A549 treated with DMSO at 1 μM for 4 hours (cell line): ENCODE results near the gene GAS2L1. TPM values are rescaled to one million over a fixed set of nuclear protein-coding genes. Genes with fewer than 3 reads are reported as not detected.

ENCODE experiments used
- total RNA-seq: library from RNA; stranded (reverse); fragments of 200-300 nt; extraction: Qiagen RNA extraction; gene quantifications from 5 replicates; pipeline ENCODE4 v1.2.3, GENCODE V29; 2022; ENCODE audit warnings: low read depth

GAS2L1 gene
- 17.5 to 34.0 TPM (median 26.4 TPM) in 5 replicates for total RNA-seq

GRCh38 chr22:29306175-29306834 is at the start of gene GAS2L1:
Gene GAS2L1, plus strand, starts transcription at chr22:29306650. Its CDS starts 1,456 bp downstream, at chr22:29308106.

DNA sequence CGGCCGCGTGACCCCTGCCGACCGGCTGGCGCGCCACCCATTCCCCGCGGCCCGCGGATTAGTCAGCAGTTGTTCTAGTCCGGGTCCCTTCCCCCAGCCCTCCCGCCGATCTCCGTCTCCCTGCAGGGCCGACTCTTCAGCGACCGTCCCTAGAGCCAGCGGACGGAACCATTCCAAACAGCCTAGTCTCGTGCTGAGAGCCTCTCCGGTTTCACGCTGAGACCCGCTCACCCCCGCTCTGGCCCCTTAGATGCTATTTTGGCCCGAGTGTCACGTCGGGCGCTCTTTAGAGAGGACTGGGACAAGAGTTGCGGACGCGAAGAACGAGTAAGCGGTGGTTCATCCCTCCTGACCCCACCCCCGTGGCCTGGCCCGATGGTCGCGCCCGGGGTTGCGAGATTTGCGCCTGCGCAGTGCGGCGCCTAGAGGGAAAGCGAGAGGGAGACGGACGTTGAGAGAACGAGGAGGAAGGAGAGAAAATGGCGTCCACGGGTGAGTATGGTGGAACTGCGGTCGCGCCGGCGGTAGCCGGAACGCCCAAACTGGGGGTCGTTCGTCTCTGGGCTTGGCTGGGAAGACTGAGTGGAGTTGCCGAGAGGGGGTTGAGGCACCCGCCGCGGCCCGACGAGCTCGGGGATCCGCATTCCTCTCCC is 38.5 kb upstream of the GAS2L1 start, which contains the start of the genes EWSR1 and RHBDD3:
EWSR1 (plus strand) TSS at position 411 of the 653 bp plus-strand sequence; CDS start at position 480, 69 bp downstream.
RHBDD3 (minus strand) TSS at position 124 of the 653 bp plus-strand sequence. CDS start 2,355 bp downstream, outside the sequence.

GRCh38 chr22:29315286-29316140 is 9.1 kb downstream of the GAS2L1 start, which contains the start of gene RASL10A:
Gene RASL10A, minus strand, starts transcription at chr22:29315697. Its CDS starts 451 bp downstream, at chr22:29315246.

Other genes with a start within 250 kb of the GAS2L1 start
- gene C22orf31, start 244.8 kb upstream of the GAS2L1 start, total RNA-seq = not detected in 5 replicates
- 2.5 to 4.3 TPM (median 3.9 TPM) in 5 replicates for gene KREMEN1, start 233.6 kb upstream of the GAS2L1 start, total RNA-seq
- gene EMID1, start 100.8 kb upstream of the GAS2L1 start, total RNA-seq = 0.28 to 0.33 TPM (median 0.31 TPM) in 5 replicates
- gene RHBDD3, start 38.7 kb upstream of the GAS2L1 start, total RNA-seq = 22.0 to 33.6 TPM (median 28.0 TPM) in 5 replicates
- gene EWSR1, start 38.4 kb upstream of the GAS2L1 start, total RNA-seq = 206 to 258 TPM (median 228 TPM) in 5 replicates
- 0.10 to 0.46 TPM (median 0.28 TPM) in 4 of 5 replicates, not detected in the other for gene RASL10A, start 9.0 kb downstream of the GAS2L1 start, total RNA-seq
- gene AP1B1, start 81.9 kb downstream of the GAS2L1 start, total RNA-seq = 25.3 to 31.1 TPM (median 27.5 TPM) in 5 replicates
- gene RFPL1, start 131.9 kb downstream of the GAS2L1 start, total RNA-seq = not detected in 5 replicates
- gene NEFH, start 173.6 kb downstream of the GAS2L1 start, total RNA-seq = 0.05 to 0.13 TPM (median 0.06 TPM) in 5 replicates
- gene THOC5, start 247.1 kb downstream of the GAS2L1 start, total RNA-seq = 27.1 to 31.7 TPM (median 29.7 TPM) in 5 replicates